ENCODE measurements around the gene IFFO2.
"Not testable (repeated sequence)": the region's sequence is repeated elsewhere in the genome, so short reads cannot be mapped to it uniquely, and the experiment has no call there.

IFFO2 gene

GRCh38 chr1:18871401-18872070, 84.9 kb downstream of the IFFO2 start:
- no peak for DNase-seq

GRCh38 chr1:18870957-18871356, 85.5 kb downstream of the IFFO2 start:
- DNase-seq = no peak

DNA sequence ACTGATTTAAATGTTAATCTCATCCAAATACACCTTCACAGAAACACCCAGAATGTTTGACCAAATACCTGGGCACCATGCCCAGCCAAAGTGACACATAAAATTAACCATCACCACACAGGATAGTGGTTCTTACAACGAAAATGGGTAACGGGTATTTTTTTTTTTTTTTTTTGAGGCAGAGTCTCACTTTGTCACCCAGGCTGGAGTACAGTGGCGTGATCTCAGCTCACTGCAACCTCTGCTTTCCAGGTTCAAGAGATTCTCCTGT, 85.9 kb downstream of the IFFO2 start:
- not testable (repeated sequence) for DNase-seq

- no peak for DNase-seq
Measured at GRCh38 chr1:18869847-18870594, 86.5 kb downstream of the IFFO2 start.

DNA sequence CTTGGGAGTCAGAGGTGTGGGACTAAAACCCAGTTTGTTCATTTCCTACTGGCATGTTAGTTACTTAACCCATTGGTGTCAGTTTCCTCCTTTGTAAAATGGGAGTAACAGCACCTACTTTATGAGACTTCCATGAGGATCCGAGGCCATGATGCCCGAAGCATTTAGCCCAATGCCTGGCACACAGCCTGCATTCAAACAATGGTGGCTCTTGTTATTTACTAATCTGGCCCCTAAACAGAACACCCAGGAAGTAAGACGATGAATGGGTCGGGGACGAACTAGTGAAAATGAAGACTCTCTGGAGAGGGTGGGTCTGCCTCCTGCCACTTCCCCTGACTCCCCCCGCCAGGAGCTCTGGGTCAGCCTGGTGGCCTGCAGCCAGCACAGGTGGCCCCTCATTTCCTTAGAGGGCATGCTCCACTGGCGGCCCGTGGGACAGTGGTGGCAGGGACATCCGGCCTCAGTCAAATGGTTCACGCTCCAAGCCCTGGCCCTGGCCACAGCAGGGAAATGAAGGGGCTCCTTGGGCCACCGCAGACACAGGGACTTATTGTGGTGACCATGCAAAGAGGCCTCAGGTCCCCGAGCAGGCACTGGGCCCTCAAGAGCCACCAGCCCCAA, 87.6 kb downstream of the IFFO2 start:
- no peak for DNase-seq

- no peak for DNase-seq
Measured at GRCh38 chr1:18868354-18868753, 88.1 kb downstream of the IFFO2 start.

- no peak for DNase-seq
Measured at GRCh38 chr1:18866846-18867245, 89.6 kb downstream of the IFFO2 start.

- no peak for DNase-seq
Measured at GRCh38 chr1:18866314-18866713, 90.2 kb downstream of the IFFO2 start.

DNA sequence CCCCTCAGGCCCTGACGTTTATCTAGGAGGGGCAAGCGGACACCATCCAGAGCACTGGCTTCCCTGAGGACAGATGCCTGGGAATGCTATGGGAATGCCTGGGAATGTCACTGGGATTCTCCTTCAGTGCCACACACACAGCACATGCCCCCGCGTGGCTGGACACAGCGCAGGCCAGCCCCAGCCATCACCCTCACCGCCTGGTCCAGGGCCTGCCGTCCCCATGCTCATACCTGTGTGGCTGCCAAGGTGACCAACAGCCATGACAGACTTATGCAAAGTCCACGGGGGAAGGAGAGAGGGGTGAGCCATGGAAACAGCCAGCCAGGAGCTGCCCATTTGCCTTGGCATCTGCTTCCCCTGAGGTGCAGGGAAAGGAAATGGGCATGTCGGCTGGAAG, 91.3 kb downstream of the IFFO2 start:
- no peak for DNase-seq

GRCh38 chr1:18861590-18861989, 94.9 kb downstream of the IFFO2 start:
- no peak for DNase-seq

- no peak for DNase-seq
Measured at GRCh38 chr1:18861082-18861481, 95.4 kb downstream of the IFFO2 start.

- no peak for DNase-seq
Measured at GRCh38 chr1:18859560-18859959, 96.9 kb downstream of the IFFO2 start, which contains the start of gene TAS1R2. Gene TAS1R2 (minus strand): TSS chr1:18859660. CDS start chr1:18859660, 0 bp downstream.

GRCh38 chr1:18858070-18858688, 98.3 kb downstream of the IFFO2 start:
- no peak for DNase-seq

- no peak for DNase-seq
Measured at GRCh38 chr1:18856435-18856834, 100.0 kb downstream of the IFFO2 start.

GRCh38 chr1:18855573-18855972, 100.9 kb downstream of the IFFO2 start:
- DNase-seq = no peak

DNA sequence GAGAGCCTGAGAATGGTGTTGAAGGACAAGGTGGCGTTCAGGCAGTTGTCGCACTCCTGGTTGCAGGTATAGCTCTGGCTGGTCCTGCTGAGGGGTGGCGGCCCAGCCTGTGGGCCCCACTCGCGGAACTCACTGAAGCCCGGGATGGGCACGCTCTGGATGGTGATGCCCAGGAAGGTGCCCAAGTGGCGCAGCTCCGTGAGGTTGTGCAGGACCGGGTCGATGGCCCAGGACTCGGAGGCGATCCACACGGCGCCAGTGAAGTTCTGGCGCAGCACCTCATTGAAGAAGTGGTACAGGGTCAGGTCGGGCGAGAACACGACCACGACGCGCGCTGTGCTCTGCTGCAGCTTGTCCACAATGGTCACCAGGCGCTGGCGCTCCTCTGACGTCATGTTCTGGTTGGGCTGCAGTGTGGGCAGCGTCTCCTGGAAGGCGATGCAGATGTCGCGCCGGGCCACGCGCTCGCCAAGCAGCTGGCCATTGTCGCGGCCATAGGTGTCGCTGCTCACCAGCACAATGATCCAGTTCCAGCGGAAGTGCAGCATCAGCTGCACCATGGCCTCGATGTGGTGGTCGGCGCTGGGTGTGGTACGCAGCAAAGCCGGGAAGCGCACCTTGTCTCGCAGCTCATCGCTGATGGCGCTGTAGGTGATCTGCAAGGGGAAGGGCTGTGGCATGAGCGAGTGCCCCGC, 102.0 kb downstream of the IFFO2 start:
- DNase-seq = no peak
